GM21619 (cell line): Measurements from ENCODE around the gene DNER.
"Not testable (repeated sequence)": the region's sequence is repeated elsewhere in the genome, so short reads cannot be mapped to it uniquely, and the experiment has no call there.

ENCODE experiments used
- ATAC-seq: cut with Tn5 transposase; IDR thresholded peaks from one replicate; pipeline ENCODE4 v1.9.1; 2021; ENCODE audit not compliant: unreplicated experiment

The DNER gene

DNA sequence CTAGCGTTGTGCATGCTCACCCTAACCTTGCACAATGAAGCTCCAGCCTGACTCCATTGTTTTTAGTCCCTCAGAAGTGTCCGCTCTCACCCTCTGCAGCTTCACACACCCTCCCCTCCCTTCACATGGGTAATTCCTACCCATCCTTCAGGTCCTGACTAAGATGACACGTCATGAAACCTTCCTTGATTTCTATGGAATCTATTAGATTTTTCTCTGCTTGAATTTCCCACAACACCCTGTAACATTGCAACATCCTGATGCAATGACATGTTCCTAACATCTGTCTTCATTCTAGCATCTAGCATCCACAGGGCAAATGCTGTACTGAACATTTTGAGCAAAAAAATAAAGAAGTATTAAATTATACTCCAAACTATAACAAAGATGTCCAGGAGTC, 366.2 kb downstream of the DNER start:
- no peak for ATAC-seq

DNA sequence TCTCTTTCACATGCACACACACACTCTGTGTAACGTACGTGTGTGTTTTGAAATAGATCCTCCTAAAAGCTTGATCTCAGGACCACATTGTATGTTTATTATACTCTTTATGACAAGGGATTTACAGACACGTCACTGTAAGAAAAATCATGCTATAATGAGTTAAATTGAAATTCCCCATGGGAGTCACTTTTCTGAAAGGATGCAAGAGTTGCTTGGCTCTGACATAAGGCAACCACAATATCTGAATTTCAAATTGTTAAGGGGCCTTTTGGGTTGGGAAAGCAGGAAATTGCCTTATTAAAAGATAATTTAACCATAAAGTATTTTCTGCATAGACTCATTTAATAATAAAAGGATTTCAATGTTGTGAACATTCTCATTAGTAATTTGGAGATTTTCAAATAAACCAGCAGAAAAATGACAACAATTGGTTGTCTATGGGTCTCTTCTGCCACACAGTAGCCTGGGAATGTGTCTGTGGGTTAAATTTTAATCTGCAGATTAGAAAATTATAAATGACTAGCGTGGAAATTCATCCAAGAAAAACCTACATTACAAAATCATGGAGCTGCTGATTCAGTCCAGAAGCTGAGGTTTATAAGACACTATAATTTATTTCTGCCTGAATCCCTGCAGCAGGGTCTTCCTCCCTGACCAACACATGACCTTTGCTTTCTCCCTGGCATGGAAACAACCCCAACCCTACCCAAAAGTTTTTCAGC, 367.4 kb downstream of the DNER start:
- ATAC-seq: no peak

DNA sequence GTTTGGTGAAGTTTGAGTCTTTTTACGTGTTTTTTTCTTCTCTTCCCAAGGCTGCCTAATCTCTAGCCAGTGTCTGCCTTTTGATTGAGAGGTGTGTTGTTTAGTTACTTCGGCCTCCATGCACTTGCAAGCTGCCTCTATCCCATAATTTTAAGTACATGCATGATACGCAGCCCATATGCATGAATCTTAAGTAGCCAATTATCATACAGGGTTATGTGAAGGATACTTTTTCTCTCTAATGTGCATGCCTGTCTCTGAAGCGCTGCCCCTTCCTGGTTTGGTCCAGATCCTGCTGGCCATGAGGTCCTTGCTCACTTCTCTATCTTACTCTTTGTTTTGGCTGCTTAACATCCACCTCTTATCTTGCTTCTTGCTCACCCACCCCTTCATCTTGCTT, 369.4 kb downstream of the DNER start:
- ATAC-seq: no peak

DNA sequence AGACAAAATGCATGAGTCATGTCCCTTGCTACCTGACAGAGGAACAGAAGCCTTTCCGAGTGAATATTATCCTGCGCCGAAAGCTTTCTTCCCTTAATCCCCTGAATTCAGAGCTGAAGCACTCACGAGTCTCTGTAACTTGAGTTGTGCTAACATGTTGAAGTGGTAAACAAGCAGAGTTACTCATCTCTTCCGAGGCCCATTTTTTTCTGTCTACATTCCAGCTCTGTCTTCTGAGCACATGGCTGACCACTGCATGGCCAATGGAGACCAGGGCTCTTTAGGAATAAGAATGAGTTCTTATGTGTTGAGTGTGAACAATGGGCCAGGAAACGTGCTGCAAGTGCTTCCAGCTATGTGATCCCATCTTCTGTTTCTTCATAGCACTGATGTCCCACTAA, 370.2 kb downstream of the DNER start:
- no peak for ATAC-seq

DNA sequence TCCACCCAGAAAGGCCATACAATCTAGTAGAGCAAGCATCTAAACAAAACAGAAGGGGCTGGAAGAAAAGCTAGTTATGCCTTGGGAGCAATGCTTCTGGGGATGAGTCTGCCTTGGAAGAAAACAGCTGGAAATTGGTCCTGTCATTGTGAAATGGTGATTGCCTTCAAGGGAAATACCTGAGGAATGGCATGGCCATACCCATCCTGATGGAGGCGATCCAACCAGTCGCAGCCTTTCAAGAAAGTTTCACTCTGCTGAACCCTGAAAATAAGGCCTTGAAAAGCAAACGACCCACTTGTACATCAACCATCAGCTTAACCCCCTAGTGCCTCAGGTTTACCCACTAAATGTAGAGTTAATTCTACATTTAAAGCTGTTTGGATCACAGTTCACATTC, 370.7 kb downstream of the DNER start:
- ATAC-seq: no peak

DNA sequence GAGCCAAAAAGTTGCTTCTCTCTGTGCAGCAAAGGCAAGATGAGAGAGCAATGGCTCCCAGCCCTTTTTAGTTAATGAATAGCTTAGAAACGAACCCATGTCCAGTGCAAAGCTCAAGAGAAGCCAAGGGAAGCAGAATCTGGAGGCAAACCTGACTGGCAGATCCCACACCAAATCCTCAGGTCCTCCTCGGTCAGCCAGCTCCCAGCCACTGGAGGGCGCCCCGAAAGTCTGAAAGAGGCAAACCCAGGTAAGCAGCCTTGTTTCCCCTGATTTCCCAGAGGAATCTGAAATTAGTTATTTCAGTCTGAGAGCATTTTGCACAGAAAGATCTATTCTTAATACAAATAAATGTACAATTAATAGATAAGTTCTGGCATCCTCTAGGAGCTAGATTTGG, 372.0 kb downstream of the DNER start:
- ATAC-seq: no peak

DNA sequence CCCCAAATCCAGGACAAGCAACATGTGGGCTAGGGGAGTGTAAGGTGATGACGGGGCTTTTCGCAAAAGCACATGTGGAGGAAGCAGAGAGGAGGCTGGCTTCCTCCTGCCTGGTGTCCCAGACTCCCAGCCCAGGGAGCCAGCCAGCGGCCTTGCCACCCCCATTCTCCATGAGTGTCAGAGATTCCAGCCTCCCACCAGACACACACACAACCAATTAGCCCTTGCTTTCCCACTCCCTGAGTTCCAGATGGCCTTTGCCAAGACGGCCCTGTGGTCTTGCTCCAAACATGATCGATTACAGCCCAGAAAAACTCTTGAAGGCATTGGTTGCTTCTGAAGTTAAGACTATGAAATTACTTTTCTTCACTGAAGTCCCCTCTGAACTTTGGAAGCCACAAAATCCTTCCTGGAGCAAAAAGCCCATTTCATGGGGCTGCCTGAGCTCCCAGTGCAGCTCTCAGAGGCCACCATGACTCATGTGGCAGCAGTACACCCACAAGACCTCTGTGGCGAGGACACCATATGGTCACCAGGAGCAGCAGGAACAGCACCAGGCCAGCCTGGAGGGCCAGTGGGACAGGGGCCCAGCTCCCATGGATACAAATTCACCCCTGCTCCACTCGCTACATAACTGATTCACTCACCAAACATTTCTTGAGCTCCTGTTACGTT, 374.1 kb downstream of the DNER start:
- no peak for ATAC-seq

DNA sequence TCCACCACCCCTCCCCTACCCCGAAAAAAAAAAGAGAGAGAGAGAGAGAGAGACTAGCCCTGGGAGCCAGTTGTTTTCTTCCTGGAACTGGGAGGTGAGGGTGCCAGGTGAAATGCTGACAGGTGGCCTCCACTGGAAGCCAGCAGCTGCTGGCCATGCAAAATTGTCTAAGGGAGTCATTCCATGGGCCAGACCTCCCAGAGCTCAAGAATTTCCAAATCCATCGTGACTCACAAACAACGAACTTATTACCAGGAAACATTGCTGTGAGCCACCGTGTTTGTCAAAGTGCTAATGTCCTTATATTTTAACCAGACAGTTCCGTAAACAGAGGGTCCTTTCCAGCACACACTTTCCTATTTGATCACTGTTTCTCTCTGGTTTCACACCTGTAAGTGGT, 374.7 kb downstream of the DNER start:
- no peak for ATAC-seq

DNA sequence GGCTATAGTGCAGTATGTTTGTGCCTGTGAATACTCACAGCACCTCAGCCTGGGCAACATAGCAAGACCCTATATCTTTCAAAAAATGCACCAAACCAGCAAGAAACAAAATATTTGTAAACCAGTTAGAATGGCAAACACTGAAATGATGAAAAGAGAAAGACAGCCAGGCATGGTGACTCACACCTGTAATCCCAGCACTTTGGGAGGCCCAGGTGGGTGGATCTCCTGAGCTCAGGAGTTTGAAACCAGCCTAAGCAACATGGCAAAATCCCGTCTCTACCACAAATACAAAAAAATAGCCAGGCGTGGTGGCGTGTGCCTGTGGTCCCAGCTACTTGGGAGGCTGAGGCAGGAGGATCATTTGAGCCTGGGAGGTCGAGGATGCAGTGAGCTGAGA, 375.2 kb downstream of the DNER start:
- not testable (repeated sequence) for ATAC-seq

DNA sequence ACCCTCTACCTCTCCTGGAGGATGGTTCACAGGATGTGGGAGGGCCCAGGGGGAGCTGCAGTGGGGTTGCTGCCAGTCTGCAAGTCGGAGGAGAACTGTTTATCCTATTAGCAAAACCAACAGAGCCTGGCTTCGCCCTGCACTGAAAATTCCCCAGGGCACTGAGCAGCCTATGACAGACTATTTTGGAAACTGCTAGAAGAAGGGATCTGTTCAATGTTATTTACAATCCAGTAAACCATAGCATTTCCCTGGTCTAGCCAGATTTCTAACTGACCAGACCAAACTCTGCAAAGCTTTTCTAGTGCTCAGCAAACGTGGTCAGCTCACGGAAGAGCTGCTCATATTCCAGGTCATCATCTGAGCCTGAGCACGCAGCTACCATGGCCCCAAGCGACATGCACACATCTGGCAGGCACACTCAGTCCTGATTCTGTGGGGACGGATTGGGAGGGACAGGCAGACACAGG, 378.4 kb downstream of the DNER start:
- no peak for ATAC-seq

DNA sequence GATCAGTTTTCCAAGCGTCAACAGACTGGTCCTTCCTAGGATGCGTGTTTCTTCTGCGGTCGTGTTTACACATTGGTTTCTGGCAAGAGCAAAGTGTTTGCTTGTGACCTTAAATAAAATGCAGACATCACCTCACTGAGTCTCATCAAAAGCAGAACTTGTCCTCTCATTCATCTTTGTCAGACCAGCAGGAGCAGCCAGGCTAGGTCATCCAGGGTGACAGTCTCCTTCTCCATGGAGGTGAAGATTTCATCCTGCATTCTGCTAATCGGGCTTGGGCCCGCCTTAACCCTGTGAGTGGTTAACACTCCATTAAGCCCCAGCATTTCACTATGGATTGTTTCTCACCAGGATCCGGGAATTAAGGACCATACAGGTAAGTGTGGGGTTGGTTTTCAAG, 379.0 kb downstream of the DNER start:
- ATAC-seq: no peak

DNA sequence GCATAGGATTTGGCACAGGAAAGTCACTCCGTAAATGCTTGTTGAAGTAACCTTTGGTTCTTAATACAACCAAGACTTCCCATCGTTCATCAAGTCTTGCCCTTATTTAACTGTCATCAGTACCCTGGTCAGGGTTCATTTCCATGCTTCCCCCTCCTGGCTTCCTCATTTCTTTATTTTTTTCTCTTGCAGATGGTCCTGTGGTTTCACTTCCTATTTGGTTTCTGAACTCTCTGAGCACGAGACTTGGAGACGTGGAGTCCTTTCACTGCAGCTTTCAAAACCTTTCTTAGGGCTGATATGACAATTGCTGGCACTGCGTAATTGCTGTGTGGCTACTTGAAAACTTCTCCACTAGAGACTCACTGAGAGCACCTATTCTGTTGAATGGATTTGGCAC, 383.4 kb downstream of the DNER start:
- no peak for ATAC-seq

DNA sequence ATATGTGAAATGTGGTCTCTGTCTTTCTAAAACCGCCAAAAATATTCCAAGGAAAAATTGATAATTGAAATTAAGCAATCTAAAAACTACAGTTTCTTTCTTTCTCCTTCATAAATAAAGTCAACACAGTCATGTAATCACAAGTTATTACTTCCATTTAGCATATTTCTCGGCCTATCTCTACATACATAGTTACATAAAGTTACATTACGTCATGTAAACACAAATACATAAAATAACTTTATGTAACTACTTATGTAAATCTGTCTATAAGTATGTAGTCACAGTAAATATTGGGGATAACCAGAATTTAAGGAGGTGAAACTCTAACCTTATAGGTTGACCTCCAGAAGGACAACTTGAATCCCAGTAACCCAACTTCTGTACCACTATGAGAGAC, 394.8 kb downstream of the DNER start:
- no peak for ATAC-seq

DNA sequence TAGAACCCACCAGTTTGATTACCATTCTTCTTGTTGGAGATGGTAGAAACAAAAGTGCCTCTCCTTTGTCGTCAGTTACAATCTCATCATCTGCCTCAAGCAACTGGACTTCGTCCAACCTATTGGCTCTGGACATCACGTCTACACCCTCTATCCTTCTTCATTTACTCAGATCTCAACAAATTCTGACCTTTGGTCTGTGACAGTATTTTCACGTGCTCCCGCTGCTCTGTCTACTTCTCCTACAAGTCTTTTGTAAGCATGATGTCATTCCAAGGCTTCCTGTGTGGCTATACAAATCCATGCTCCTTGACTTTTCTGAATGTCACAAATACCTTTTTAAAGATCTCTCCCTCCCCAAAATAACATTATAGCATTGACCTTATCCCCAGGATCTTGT, 400.2 kb downstream of the DNER start:
- ATAC-seq: no peak

DNA sequence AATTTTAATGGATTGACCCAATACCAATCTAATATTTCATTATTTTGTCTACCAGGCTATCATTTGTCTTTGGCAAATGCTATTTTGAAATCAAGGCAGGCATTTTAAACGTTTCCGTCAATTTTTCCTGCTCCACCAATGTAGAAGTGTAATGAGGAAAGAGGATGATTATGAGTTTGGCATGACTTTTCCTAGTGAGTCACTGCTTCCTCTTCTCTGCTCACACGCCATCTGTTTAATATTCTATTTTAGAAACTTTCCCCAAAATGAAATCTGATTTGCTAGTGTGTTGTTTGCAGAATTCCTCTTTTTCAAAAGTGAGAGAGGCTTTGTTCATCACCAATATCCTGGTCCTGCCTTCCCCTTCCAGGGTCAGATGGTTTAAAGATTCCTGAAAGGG, 400.8 kb downstream of the DNER start:
- ATAC-seq: no peak
